ENCODE results near the gene BACH2. TPM values are rescaled to one million over a fixed set of nuclear protein-coding genes. Genes with fewer than 3 reads are reported as not detected.

BACH2 gene
- total and polyA plus RNA-seq, 2 experiments from 2014 or later = under 0.01 TPM; not detected in 1

DNA sequence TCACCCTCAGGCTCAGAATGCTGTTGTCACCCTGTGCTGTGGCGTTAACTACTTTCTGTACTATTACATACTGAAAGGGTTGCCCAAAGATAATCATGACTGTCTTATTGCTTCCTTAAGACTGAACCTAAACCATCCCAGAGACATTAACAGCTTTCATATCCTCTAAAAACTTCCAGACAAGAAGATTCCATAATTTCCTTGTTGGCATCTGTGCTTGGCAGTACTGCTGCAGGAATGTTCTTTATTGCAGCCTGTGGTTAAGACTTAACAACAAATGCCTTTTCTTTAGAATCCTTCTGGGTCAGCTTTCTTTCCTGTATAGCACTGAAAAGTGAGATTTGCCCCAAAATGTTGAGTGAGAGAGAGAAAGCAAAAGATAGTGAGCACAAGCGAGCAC, 292.7 kb downstream of the BACH2 start:
- peaks cover 25% of the 10 kb centered on the region for H3K4me1 ChIP-seq (ENCODE audit: insufficient read depth)
- no peaks in the 10 kb centered on the region for H3K9me2 ChIP-seq (ENCODE audit: insufficient read depth)
- TF ChIP-seq EZH2 (IDR thresholded peaks at IDR 0.05; ENCODE audit: insufficient read depth, poor library complexity, severe bottlenecking) = no peak
- no peak for TF ChIP-seq EZH2phosphoT487 (IDR thresholded peaks at IDR 0.05; ENCODE audit: insufficient read depth, low read depth)
- DNase-seq = peak; percentile 37
- H3K4me3 ChIP-seq = no peak overlapping the region
- 24 to 40% methylated on average over 2 of the region's 2 CpGs for WGBS, 2 experiments (ENCODE audit: low coverage in 1 of 2, low lambda C conversion rate in 2 of 2, missing lambda C conversion rate in 2 of 2)
- no peaks in the 10 kb centered on the region for H4K20me1 ChIP-seq (ENCODE audit: insufficient read depth)
- H3F3A ChIP-seq (ENCODE audit: insufficient read depth) = peaks cover 14% of the 10 kb centered on the region
- no peak overlapping the region for H2AFZ ChIP-seq
- no peak overlapping the region for H3K27ac ChIP-seq
- in situ Hi-C loops (cut with MboI) = no loop called here
- no peaks in the 10 kb centered on the region for H3K36me3 ChIP-seq (ENCODE audit: low read depth)
- peak overlapping the region; percentile 17 for H3K4me2 ChIP-seq (ENCODE audit: unreplicated experiment)
- no peaks in the 10 kb centered on the region for H3K79me2 ChIP-seq (ENCODE audit: insufficient read depth)
- no peak overlapping the region for H3K9ac ChIP-seq
- no peaks in the 10 kb centered on the region for H3K27me3 ChIP-seq (replicated peaks; ENCODE audit: insufficient read depth)
- H3K9me3 ChIP-seq (ENCODE audit: low read depth) = no peaks in the 10 kb centered on the region

DNA sequence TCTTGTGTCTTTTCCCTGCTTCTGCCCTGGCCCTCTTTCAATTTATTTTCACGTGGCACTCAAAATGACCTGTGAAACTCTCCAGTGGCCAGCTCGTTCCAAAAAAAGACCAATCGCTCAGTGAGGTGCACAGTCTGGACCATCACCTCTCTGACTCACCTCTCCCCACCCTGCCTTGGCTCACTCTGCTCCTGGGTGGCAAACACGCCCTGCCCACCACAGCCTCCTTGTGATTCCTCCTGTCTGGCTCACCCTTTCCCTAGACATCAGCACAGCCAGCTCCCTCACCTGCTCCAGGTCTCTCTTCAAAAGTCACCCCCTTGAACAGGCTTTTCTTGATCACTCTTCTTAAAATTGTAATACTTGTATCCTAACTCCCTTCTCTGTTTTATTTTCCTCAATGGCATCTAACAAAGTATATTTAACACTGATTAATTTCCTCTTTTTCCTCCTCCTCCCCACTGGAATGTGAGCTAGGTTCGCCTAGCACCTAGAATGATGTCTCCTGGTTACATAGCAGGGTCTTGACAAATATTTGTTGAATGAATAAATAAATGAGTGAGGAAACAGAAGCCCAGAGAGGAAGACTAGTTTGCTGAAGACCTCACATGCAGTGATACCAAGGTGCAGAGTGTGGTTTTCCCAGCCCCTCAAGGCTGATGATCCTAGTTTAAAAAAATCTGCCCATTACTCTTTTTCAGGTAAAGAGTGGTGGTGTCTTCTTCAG, 293.4 kb downstream of the BACH2 start:
- TF ChIP-seq EZH2 (IDR thresholded peaks at IDR 0.05; ENCODE audit: insufficient read depth, poor library complexity, severe bottlenecking) (no peak), EZH2phosphoT487 (IDR thresholded peaks at IDR 0.05; ENCODE audit: insufficient read depth, low read depth) (no peak)
- no peaks in the 10 kb centered on the region for H3K9me3 ChIP-seq (ENCODE audit: low read depth)
- H3K27me3 ChIP-seq (replicated peaks; ENCODE audit: insufficient read depth) = no peaks in the 10 kb centered on the region
- no peaks in the 10 kb centered on the region for H3K9me2 ChIP-seq (ENCODE audit: insufficient read depth)
- no peaks in the 10 kb centered on the region for H3K36me3 ChIP-seq (ENCODE audit: low read depth)
- H3K79me2 ChIP-seq (ENCODE audit: insufficient read depth) = no peaks in the 10 kb centered on the region
- H3K4me3 ChIP-seq = no peak overlapping the region
- no peaks in the 10 kb centered on the region for H4K20me1 ChIP-seq (ENCODE audit: insufficient read depth)
- H2AFZ ChIP-seq = no peak overlapping the region
- no peak for DNase-seq
- peak overlapping the region; percentile 17 for H3K4me2 ChIP-seq (ENCODE audit: unreplicated experiment)
- peaks cover 13% of the 10 kb centered on the region; the same call in 1 of the 2 replicates for H3F3A ChIP-seq (ENCODE audit: insufficient read depth)
- no peak overlapping the region for H3K9ac ChIP-seq
- peaks cover 26% of the 10 kb centered on the region for H3K4me1 ChIP-seq (ENCODE audit: insufficient read depth)
- in situ Hi-C loops (cut with MboI) = no loop called here
- WGBS, 2 experiments (ENCODE audit: low coverage in 1 of 2, low lambda C conversion rate in 2 of 2, missing lambda C conversion rate in 2 of 2) = 85 to 88% methylated on average over 5 of the region's 5 CpGs
- no peak overlapping the region for H3K27ac ChIP-seq

GRCh38 chr6:90000864-90001731, 295.5 kb downstream of the BACH2 start:
- WGBS, 2 experiments (ENCODE audit: low coverage in 1 of 2, low lambda C conversion rate in 2 of 2, missing lambda C conversion rate in 2 of 2) = 73 to 80% methylated on average over 5 of the region's 5 CpGs
- TF ChIP-seq EZH2phosphoT487 (IDR thresholded peaks at IDR 0.05; ENCODE audit: insufficient read depth, low read depth) (no peak), EZH2 (IDR thresholded peaks at IDR 0.05; ENCODE audit: insufficient read depth, poor library complexity, severe bottlenecking) (no peak)
- Histone ChIP-seq H3K4me1 (ENCODE audit: insufficient read depth) (peaks cover 34% of the 10 kb centered on the region), H3K9me2 (ENCODE audit: insufficient read depth) (no peaks in the 10 kb centered on the region), H3K79me2 (ENCODE audit: insufficient read depth) (no peaks in the 10 kb centered on the region), H2AFZ (no peak overlapping the region), H3K9me3 (ENCODE audit: low read depth) (no peaks in the 10 kb centered on the region), H3K9ac (no peak overlapping the region), H4K20me1 (ENCODE audit: insufficient read depth) (no peaks in the 10 kb centered on the region), H3K27ac (no peak overlapping the region), H3K27me3 (replicated peaks; ENCODE audit: insufficient read depth) (no peaks in the 10 kb centered on the region), H3K36me3 (ENCODE audit: low read depth) (no peaks in the 10 kb centered on the region), H3F3A (ENCODE audit: insufficient read depth) (peaks cover 14% of the 10 kb centered on the region; the same call in 1 of the 2 replicates), H3K4me2 (ENCODE audit: unreplicated experiment) (no peak overlapping the region), H3K4me3 (no peak overlapping the region)
- DNase-seq = peak; percentile 37
- in situ Hi-C loops (cut with MboI) = no loop called here

GRCh38 chr6:89999945-90000825, 296.5 kb downstream of the BACH2 start:
- in situ Hi-C loops (cut with MboI) = no loop called here
- Histone ChIP-seq H3K27ac (no peak overlapping the region), H3K4me3 (no peak overlapping the region), H3F3A (ENCODE audit: insufficient read depth) (peaks cover 14% of the 10 kb centered on the region; the same call in 1 of the 2 replicates), H4K20me1 (ENCODE audit: insufficient read depth) (no peaks in the 10 kb centered on the region), H3K9me3 (ENCODE audit: low read depth) (no peaks in the 10 kb centered on the region), H2AFZ (no peak overlapping the region), H3K4me1 (ENCODE audit: insufficient read depth) (peaks cover 34% of the 10 kb centered on the region), H3K36me3 (ENCODE audit: low read depth) (no peaks in the 10 kb centered on the region), H3K9me2 (ENCODE audit: insufficient read depth) (no peaks in the 10 kb centered on the region), H3K4me2 (ENCODE audit: unreplicated experiment) (no peak overlapping the region), H3K9ac (no peak overlapping the region), H3K79me2 (ENCODE audit: insufficient read depth) (no peaks in the 10 kb centered on the region), H3K27me3 (replicated peaks; ENCODE audit: insufficient read depth) (no peaks in the 10 kb centered on the region)
- TF ChIP-seq EZH2 (IDR thresholded peaks at IDR 0.05; ENCODE audit: insufficient read depth, poor library complexity, severe bottlenecking) (no peak), EZH2phosphoT487 (IDR thresholded peaks at IDR 0.05; ENCODE audit: insufficient read depth, low read depth) (no peak)
- no peak for DNase-seq
- WGBS, 2 experiments (ENCODE audit: low coverage in 1 of 2, low lambda C conversion rate in 2 of 2, missing lambda C conversion rate in 2 of 2) = 97 to 99% methylated on average over 8 of the region's 8 CpGs

Data from GM23248 (cell line).